ENCODE results near the gene PLEKHA7.
"Not testable (repeated sequence)": the region's sequence is repeated elsewhere in the genome, so short reads cannot be mapped to it uniquely, and the experiment has no call there.

PLEKHA7 gene

DNA sequence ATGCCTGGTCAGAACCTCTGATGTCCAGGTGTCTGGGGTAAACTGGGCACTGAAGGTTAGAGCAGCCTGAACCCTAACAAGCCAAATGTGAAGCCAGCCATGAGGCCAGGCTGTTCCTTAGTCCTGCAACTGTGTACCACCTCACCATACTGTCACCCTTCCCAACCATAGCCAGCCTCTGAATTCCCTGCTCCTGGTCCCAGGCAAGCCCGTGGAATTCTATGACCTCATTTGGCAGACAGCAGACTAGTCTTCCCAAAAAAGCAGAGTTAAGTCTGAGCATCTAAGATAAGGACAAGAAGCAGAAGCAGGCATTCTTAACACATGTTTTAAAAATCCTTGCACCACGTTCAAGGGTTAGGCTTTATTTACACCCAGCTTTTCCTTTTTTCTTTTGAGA lies 140.9 kb downstream of the PLEKHA7 start:
- WGBS = 73% methylated on average over 2 of the region's 2 CpGs
- Histone ChIP-seq H3K9me3 (ENCODE audit: insufficient read depth, low read depth, low read length) (no peaks in the 10 kb centered on the region), H3K27me3 (ENCODE audit: insufficient read depth, low read length) (no peaks in the 10 kb centered on the region), H3K4me3 (ENCODE audit: low read length) (no peak overlapping the region), H3K36me3 (ENCODE audit: insufficient read depth, low read length) (no peaks in the 10 kb centered on the region), H3K27ac (ENCODE audit: low read depth, low read length) (no peak overlapping the region), H3K4me1 (ENCODE audit: insufficient read depth, low read length) (no peaks in the 10 kb centered on the region; the same call in 1 of the 2 replicates), H3K9ac (ENCODE audit: low read depth, low read length) (no peak overlapping the region)

DNA sequence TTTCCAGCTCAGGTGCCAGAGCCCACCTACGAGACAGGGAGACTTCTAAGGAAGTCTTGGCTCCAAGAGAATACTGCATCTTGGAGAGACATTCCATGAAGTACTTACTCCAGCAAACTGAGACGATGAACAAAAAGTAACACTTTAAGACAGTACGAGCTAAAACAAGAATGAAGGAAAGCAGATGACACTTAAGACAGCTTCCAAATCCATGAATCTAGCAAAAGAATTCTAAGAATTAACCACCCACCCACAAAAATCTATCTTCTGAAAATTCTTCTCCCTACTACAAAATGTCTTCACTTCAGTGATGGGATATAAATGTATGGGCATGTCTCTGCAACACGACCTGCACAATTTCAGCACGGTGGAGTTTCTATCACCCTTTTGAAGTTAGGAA lies 142.8 kb downstream of the PLEKHA7 start:
- H3K9me3 ChIP-seq (ENCODE audit: insufficient read depth, low read depth, low read length) = no peaks in the 10 kb centered on the region
- no peak overlapping the region for H3K9ac ChIP-seq (ENCODE audit: low read depth, low read length)
- no peak overlapping the region for H3K4me3 ChIP-seq (ENCODE audit: low read length)
- H3K27ac ChIP-seq (ENCODE audit: low read depth, low read length) = no peak overlapping the region
- 87% methylated on average over 5 of the region's 5 CpGs for WGBS
- no peaks in the 10 kb centered on the region; the same call in 1 of the 2 replicates for H3K4me1 ChIP-seq (ENCODE audit: insufficient read depth, low read length)
- no peaks in the 10 kb centered on the region for H3K36me3 ChIP-seq (ENCODE audit: insufficient read depth, low read length)
- no peaks in the 10 kb centered on the region for H3K27me3 ChIP-seq (ENCODE audit: insufficient read depth, low read length)

DNA sequence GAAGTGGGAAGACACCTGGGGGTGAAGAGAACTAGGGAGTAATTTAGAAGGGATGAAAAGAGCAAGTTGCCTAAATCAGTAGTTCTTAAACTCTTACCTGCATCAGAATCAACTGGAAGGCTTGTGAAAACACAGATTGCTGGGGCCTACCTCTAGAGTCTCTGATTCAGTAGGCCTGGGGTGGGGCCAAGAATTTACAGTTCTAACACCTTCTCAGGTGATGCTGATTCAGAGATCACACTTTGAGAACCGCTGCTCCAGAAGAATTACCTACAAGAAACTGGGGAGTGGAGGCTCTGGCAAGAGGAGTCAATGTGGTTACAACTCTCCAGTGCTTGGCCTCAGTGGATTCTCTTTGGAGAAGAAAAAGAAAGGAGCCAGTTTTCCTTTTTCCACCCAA lies 147.1 kb downstream of the PLEKHA7 start:
- Histone ChIP-seq H3K4me3 (ENCODE audit: low read length) (no peak overlapping the region), H3K9me3 (ENCODE audit: insufficient read depth, low read depth, low read length) (no peaks in the 10 kb centered on the region), H3K36me3 (ENCODE audit: insufficient read depth, low read length) (no peaks in the 10 kb centered on the region), H3K4me1 (ENCODE audit: insufficient read depth, low read length) (peaks cover 4% of the 10 kb centered on the region; the same call in 1 of the 2 replicates), H3K9ac (ENCODE audit: low read depth, low read length) (no peak overlapping the region), H3K27me3 (ENCODE audit: insufficient read depth, low read length) (no peaks in the 10 kb centered on the region), H3K27ac (ENCODE audit: low read depth, low read length) (no peak overlapping the region)
- WGBS = 100% methylated on average over 1 of the region's 1 CpG

DNA sequence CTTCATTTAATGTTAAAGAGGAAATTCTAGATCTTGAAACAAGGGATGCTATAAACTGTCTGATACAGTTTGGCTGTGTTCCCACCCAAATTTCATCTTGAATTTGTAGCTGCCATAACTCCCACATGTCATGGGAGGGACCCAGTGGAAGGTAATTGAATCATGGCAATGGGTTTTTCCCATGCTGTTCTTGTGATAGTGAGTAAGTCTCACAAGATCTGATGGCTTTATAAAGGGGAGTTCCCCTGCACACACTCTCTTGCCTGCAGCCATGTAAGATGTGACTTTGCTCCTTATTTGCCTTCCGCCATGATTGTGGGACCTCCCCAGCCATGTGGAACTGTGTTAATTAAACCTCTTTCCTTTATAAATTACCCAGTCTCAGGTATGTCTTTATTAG lies 149.8 kb downstream of the PLEKHA7 start:
- H3K36me3 ChIP-seq (ENCODE audit: insufficient read depth, low read length); H3K27ac ChIP-seq (ENCODE audit: low read depth, low read length); H3K9me3 ChIP-seq (ENCODE audit: insufficient read depth, low read depth, low read length); H3K4me3 ChIP-seq (ENCODE audit: low read length); H3K27me3 ChIP-seq (ENCODE audit: insufficient read depth, low read length); H3K4me1 ChIP-seq (ENCODE audit: insufficient read depth, low read length); H3K9ac ChIP-seq (ENCODE audit: low read depth, low read length): not testable (repeated sequence)
- WGBS = 100% methylated on average over 1 of the region's 1 CpG

DNA sequence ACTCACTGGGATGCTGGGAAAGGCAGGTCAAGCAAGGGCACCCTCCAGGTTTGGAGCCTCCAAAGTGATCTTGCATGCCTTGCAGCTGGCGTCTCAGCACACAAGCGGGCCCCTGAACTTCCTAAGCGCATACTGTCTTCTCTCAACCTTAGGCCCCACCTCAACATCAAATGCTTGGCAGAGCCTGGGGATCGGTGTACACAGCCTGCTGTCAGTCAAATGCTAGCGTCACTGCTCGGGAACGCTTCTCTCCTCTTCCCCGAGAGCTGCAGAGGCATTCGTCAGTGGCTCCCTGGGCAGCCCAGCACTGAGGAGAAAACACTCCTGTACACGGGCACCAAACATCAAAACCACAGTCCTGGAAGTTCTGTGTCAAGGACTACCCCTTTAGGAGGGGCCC lies 150.8 kb downstream of the PLEKHA7 start:
- no peaks in the 10 kb centered on the region for H3K27me3 ChIP-seq (ENCODE audit: insufficient read depth, low read length)

DNA sequence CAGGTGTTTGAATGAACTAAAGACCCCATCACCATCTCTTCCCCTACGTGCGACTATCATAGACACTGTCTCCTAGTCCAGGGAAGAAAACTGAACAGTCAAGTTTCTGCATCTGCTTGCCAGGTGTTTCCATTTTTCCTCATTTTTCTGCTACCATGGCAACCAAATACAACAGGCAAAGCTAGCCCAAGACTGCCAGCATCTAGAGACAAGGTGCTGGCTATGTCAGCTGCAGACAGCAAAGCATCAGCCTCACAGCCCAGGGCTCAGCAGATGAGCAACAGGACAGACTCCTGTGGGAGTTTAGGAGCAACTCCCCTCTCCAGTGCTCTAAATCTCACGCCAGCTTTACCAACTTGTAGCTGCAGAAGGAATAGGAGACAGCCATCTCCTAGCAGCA lies 151.5 kb downstream of the PLEKHA7 start:
- Histone ChIP-seq H3K27ac (ENCODE audit: low read depth, low read length) (no peak overlapping the region), H3K4me3 (ENCODE audit: low read length) (no peak overlapping the region), H3K36me3 (ENCODE audit: insufficient read depth, low read length) (no peaks in the 10 kb centered on the region), H3K4me1 (ENCODE audit: insufficient read depth, low read length) (peaks cover 4% of the 10 kb centered on the region; the same call in 1 of the 2 replicates), H3K27me3 (ENCODE audit: insufficient read depth, low read length) (no peaks in the 10 kb centered on the region), H3K9me3 (ENCODE audit: insufficient read depth, low read depth, low read length) (no peaks in the 10 kb centered on the region), H3K9ac (ENCODE audit: low read depth, low read length) (no peak overlapping the region)
- WGBS = 98% methylated on average over 3 of the region's 3 CpGs

More for the DNA sequence above, 150.8 kb downstream of the PLEKHA7 start:
- Histone ChIP-seq H3K4me1 (ENCODE audit: insufficient read depth, low read length) (peaks cover 4% of the 10 kb centered on the region; the same call in 1 of the 2 replicates), H3K9me3 (ENCODE audit: insufficient read depth, low read depth, low read length) (no peaks in the 10 kb centered on the region), H3K4me3 (ENCODE audit: low read length) (no peak overlapping the region), H3K27ac (ENCODE audit: low read depth, low read length) (no peak overlapping the region), H3K36me3 (ENCODE audit: insufficient read depth, low read length) (no peaks in the 10 kb centered on the region), H3K9ac (ENCODE audit: low read depth, low read length) (no peak overlapping the region)
- WGBS = 75% methylated on average over 10 of the region's 10 CpGs

DNA sequence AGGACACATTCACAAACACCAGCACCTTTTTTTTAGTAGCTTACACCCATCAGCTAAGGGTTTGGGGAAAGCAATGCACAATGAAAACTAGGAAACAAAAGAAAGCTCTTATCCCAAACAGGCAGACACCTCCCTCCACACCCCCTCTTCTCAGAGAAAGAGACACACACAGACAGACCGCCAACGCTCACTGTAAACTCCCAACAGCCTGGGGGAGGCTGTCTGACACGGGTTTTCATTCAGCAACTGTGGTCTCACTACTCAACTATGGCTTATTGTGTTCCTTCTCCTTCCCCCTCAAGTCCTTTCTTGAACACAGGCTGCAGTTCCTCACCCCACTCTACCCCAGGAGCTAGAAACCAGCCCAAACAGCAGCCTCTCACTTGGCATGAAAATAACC lies 152.4 kb downstream of the PLEKHA7 start:
- Histone ChIP-seq H3K4me3 (ENCODE audit: low read length) (no peak overlapping the region), H3K27ac (ENCODE audit: low read depth, low read length) (no peak overlapping the region), H3K27me3 (ENCODE audit: insufficient read depth, low read length) (no peaks in the 10 kb centered on the region), H3K9me3 (ENCODE audit: insufficient read depth, low read depth, low read length) (no peaks in the 10 kb centered on the region), H3K4me1 (ENCODE audit: insufficient read depth, low read length) (peaks cover 4% of the 10 kb centered on the region; the same call in 1 of the 2 replicates), H3K9ac (ENCODE audit: low read depth, low read length) (no peak overlapping the region), H3K36me3 (ENCODE audit: insufficient read depth, low read length) (no peaks in the 10 kb centered on the region)
- 83% methylated on average over 3 of the region's 3 CpGs for WGBS

DNA sequence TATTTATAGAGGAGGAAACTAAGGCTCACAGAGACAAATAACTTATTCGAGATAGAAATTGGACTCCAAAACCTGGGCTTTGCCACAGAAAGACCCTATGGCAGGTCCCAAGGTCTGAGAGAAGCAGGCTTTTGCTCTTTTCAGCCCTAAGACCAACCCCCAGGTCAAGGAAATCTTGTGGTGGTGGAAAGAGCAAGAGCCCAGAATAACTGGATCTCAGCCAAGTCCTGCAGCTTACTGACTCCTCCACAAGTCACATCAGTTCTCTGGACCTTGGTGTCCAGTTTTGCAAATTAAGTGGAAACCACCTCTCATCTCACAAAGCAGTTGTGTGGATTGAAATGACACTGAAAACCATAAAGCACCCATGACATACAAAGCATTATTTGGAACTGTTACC lies 153.6 kb downstream of the PLEKHA7 start:
- H3K4me1 ChIP-seq (ENCODE audit: insufficient read depth, low read length) = peaks cover 4% of the 10 kb centered on the region; the same call in 1 of the 2 replicates
- H3K36me3 ChIP-seq (ENCODE audit: insufficient read depth, low read length) = no peaks in the 10 kb centered on the region
- no peak overlapping the region for H3K9ac ChIP-seq (ENCODE audit: low read depth, low read length)
- H3K4me3 ChIP-seq (ENCODE audit: low read length) = no peak overlapping the region
- WGBS = 90% methylated on average over 1 of the region's 1 CpG
- no peak overlapping the region for H3K27ac ChIP-seq (ENCODE audit: low read depth, low read length)
- no peaks in the 10 kb centered on the region for H3K27me3 ChIP-seq (ENCODE audit: insufficient read depth, low read length)
- H3K9me3 ChIP-seq (ENCODE audit: insufficient read depth, low read depth, low read length) = no peaks in the 10 kb centered on the region

DNA sequence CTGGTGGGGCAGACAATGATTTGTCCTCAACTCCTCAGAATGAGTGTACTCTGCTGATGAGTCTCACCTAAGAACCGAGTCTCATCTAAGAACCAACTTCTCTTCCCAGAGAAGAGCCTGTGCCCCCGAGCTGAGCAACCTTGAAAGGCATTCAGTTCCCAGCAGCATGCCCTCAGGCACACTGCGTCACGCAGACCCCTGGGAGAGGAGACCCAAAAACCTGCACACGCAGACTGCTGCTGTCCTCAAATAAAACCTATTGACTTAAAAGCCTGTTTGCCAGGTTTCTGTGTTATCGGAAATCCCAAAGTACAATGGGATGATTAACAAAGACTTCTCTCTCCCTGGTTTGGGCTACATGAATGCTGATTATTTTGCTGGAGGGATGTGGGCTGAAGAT lies 154.6 kb downstream of the PLEKHA7 start:
- Histone ChIP-seq H3K27me3 (ENCODE audit: insufficient read depth, low read length) (no peaks in the 10 kb centered on the region), H3K27ac (ENCODE audit: low read depth, low read length) (no peak overlapping the region), H3K9ac (ENCODE audit: low read depth, low read length) (no peak overlapping the region), H3K9me3 (ENCODE audit: insufficient read depth, low read depth, low read length) (no peaks in the 10 kb centered on the region), H3K4me1 (ENCODE audit: insufficient read depth, low read length) (peaks cover 4% of the 10 kb centered on the region; the same call in 1 of the 2 replicates), H3K4me3 (ENCODE audit: low read length) (no peak overlapping the region), H3K36me3 (ENCODE audit: insufficient read depth, low read length) (no peaks in the 10 kb centered on the region)
- 85% methylated on average over 6 of the region's 6 CpGs for WGBS

DNA sequence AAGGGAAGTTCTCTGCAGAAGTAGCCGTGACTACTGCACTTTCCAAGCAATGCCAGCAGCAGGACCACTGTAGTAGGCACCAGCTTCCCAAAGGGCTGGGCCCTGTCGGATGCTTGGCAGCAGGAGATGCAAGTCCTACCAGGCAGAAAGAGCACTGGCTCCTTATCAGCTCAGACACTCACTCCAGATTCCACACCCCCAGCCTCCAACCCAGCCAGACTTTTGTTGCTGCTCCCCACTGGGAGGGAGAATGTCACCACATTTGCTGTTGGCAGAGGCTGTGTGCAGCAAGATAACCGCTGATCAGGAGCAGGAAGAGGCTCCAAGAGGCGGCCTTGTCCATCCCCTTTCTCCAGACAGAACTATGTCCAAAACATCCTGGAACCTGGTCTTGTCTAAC lies 157.0 kb downstream of the PLEKHA7 start:
- Histone ChIP-seq H3K9ac (ENCODE audit: low read depth, low read length) (no peak overlapping the region), H3K9me3 (ENCODE audit: insufficient read depth, low read depth, low read length) (no peaks in the 10 kb centered on the region), H3K4me3 (ENCODE audit: low read length) (no peak overlapping the region), H3K27me3 (ENCODE audit: insufficient read depth, low read length) (no peaks in the 10 kb centered on the region), H3K27ac (ENCODE audit: low read depth, low read length) (no peak overlapping the region), H3K36me3 (ENCODE audit: insufficient read depth, low read length) (0 out of 2 replicates have a peak, but pooled peaks cover 7% of the 10 kb centered on the region), H3K4me1 (ENCODE audit: insufficient read depth, low read length) (no peaks in the 10 kb centered on the region)
- 88% methylated on average over 4 of the region's 4 CpGs for WGBS

DNA sequence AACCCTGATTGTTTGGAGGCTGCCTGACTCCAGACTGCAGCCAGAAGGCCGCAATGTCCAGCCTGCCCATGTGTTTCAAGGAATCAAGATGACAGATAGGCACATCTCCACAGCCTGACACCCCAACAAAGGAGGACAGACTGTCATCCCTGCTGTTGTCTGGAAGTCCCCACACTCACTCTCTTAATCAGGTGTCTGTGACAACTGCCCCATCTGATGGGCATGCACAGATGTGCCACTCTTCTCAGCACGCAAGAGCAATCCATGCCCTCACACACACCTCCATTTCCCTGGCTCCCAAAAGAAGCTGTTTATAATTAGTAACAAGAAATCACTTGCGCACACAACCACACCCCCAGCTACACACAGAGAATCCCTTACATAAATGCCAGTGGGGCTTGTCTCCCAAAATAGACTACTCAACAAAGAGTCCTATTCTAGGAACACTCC lies 158.2 kb downstream of the PLEKHA7 start:
- WGBS = 90% methylated on average over 3 of the region's 3 CpGs
- H3K9ac ChIP-seq (ENCODE audit: low read depth, low read length) = no peak overlapping the region
- no peaks in the 10 kb centered on the region for H3K4me1 ChIP-seq (ENCODE audit: insufficient read depth, low read length)
- no peak overlapping the region for H3K27ac ChIP-seq (ENCODE audit: low read depth, low read length)
- no peak overlapping the region for H3K4me3 ChIP-seq (ENCODE audit: low read length)
- no peaks in the 10 kb centered on the region for H3K27me3 ChIP-seq (ENCODE audit: insufficient read depth, low read length)
- no peaks in the 10 kb centered on the region for H3K9me3 ChIP-seq (ENCODE audit: insufficient read depth, low read depth, low read length)
- H3K36me3 ChIP-seq (ENCODE audit: insufficient read depth, low read length) = 0 out of 2 replicates have a peak, but pooled peaks cover 7% of the 10 kb centered on the region

DNA sequence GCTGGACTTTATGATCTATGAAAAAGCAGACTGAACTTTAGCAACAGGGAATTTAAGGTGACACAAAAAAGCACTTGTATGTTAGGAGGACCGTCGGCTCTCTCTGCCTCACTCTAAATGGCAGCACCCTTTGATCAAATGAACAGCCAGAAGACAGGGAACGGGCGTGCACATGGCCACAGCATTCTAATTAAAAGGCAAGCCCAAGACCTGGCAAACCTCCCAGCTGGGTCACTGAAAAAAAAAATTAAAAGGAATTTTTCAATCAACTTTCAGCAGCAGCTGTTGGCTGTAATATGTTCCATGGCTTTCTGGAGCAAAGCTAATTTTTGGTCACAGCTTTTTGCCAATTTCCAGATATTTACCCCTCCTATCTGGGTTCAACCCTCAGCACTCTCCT lies 159.2 kb downstream of the PLEKHA7 start:
- WGBS = 96% methylated on average over 4 of the region's 4 CpGs
- Histone ChIP-seq H3K9ac (ENCODE audit: low read depth, low read length) (no peak overlapping the region), H3K4me1 (ENCODE audit: insufficient read depth, low read length) (no peaks in the 10 kb centered on the region), H3K36me3 (ENCODE audit: insufficient read depth, low read length) (peaks cover 10% of the 10 kb centered on the region; the same call in 1 of the 2 replicates), H3K27me3 (ENCODE audit: insufficient read depth, low read length) (no peaks in the 10 kb centered on the region), H3K4me3 (ENCODE audit: low read length) (no peak overlapping the region), H3K9me3 (ENCODE audit: insufficient read depth, low read depth, low read length) (no peaks in the 10 kb centered on the region), H3K27ac (ENCODE audit: low read depth, low read length) (no peak overlapping the region)
